NT2/D1 (cell line): ENCODE results near the gene ELMO1.

ENCODE experiments used
- DNase-seq: peaks from one replicate; pipeline ENCODE4 v3.0.0-alpha.2; 2011; ENCODE audit warnings: low read depth, low spot score
- H3K27me3 ChIP-seq: 2 replicates; pipeline ENCODE4 v1.6.0; 2011; ENCODE audit warnings: mild to moderate bottlenecking; ENCODE audit not compliant: insufficient read length, insufficient read depth
- H3K36me3 ChIP-seq: 2 replicates; pipeline ENCODE4 v1.6.1; 2011; ENCODE audit warnings: mild to moderate bottlenecking, low read length, mixed read lengths; ENCODE audit not compliant: insufficient read depth, insufficient read length
- H3K4me1 ChIP-seq: 2 replicates; pipeline ENCODE4 v1.5.1; 2011; ENCODE audit not compliant: insufficient read depth, insufficient read length
- H3K4me3 ChIP-seq: 2 replicates; pipeline ENCODE4 v1.5.1; 2011; ENCODE audit warnings: low read depth; ENCODE audit not compliant: insufficient read length
- H3K9ac ChIP-seq: 2 replicates; pipeline ENCODE4 v1.6.0; 2011; ENCODE audit warnings: low read depth; ENCODE audit not compliant: insufficient read length
- H3K9me3 ChIP-seq: 2 replicates; pipeline ENCODE4 v1.5.1; 2011; ENCODE audit warnings: mild to moderate bottlenecking, low read length; ENCODE audit not compliant: insufficient read depth
- SUZ12 ChIP-seq: IDR thresholded peaks from 2 replicates; pipeline ENCODE4 v1.6.1; 2011; ENCODE audit not compliant: insufficient read length, insufficient read depth; ENCODE audit errors: extremely low read depth
- YY1 ChIP-seq: IDR thresholded peaks from 2 replicates; pipeline ENCODE4 v1.6.1; 2011; ENCODE audit not compliant: insufficient read length, insufficient read depth
- ZNF274 ChIP-seq: IDR thresholded peaks from 2 replicates; pipeline ENCODE4 v1.6.1; 2011; ENCODE audit warnings: mild to moderate bottlenecking, low read depth, low read length

The ELMO1 gene

DNA sequence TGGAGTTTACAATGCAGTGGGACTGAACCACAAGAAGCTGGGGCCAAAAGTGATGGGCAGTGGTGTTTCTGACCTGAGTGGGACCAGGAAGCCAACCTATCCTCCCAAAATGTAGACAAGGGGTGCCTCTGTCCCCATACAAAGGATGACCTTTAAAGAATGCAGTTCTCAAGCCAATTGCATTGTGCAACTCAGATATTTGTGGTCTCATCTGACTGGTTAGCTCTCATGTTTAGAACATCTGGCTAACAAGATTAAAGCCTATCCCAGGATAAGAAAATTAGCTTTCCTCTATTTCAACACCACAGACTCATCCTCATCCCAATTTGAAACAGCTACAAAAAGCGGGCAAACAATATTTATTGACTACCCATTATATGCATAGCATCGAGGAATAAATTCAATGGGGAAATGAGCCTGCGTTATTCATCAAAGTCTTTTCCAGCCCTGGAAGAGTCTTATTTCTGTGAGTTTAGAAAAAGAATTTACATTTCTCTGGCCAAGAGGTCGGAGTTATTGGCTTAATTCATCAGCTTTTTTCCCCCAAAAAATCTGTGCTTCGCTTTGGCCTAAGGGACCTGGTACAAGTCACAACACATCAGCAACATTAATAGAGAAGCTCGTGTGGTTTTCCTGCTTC, 26.7 kb downstream of the ELMO1 start:
- Histone ChIP-seq H3K9ac (no peak overlapping the region), H3K4me3 (no peak overlapping the region), H3K36me3 (no peaks in the 10 kb centered on the region), H3K9me3 (no peaks in the 10 kb centered on the region), H3K4me1 (no peaks in the 10 kb centered on the region), H3K27me3 (no peaks in the 10 kb centered on the region)
- no peak for DNase-seq
- TF ChIP-seq ZNF274 (no peak), SUZ12 (no peak), YY1 (no peak)

GRCh38 chr7:37420946-37421695, 27.5 kb downstream of the ELMO1 start:
- H3K9me3 ChIP-seq = no peaks in the 10 kb centered on the region
- H3K4me3 ChIP-seq = no peak overlapping the region
- no peaks in the 10 kb centered on the region for H3K4me1 ChIP-seq
- DNase-seq = no peak
- no peaks in the 10 kb centered on the region for H3K27me3 ChIP-seq
- H3K9ac ChIP-seq = no peak overlapping the region
- TF ChIP-seq SUZ12 (no peak), ZNF274 (no peak), YY1 (no peak)
- no peaks in the 10 kb centered on the region for H3K36me3 ChIP-seq

GRCh38 chr7:37419496-37419895, 29.2 kb downstream of the ELMO1 start:
- no peaks in the 10 kb centered on the region for H3K27me3 ChIP-seq
- no peaks in the 10 kb centered on the region for H3K9me3 ChIP-seq
- H3K4me3 ChIP-seq = no peak overlapping the region
- TF ChIP-seq SUZ12 (no peak), YY1 (no peak), ZNF274 (no peak)
- H3K4me1 ChIP-seq = no peaks in the 10 kb centered on the region
- no peaks in the 10 kb centered on the region for H3K36me3 ChIP-seq
- DNase-seq = no peak
- no peak overlapping the region for H3K9ac ChIP-seq

DNA sequence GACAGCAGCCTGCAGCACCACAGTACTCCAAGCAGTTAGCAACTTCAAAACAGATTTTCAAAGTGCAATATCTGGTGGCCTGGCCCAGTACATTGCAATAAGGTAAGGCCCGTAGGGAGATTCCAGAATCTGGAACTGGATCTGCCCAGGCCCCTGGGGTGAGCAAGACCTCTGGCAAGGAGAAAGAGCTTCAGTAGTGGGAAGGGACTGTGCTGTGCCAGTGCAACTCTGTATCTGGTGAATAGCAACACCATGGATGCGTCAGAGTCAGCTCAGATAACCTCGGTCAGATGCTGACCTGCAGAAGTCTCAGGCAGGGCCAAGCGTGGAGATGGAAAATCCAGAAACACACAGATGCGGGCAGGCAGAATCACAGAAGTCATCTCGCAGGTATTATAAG, 30.3 kb downstream of the ELMO1 start:
- H3K4me1 ChIP-seq = no peaks in the 10 kb centered on the region
- no peak overlapping the region for H3K4me3 ChIP-seq
- no peaks in the 10 kb centered on the region for H3K9me3 ChIP-seq
- TF ChIP-seq YY1 = no peak
- no peak for TF ChIP-seq SUZ12
- no peak for TF ChIP-seq ZNF274
- no peak overlapping the region for H3K9ac ChIP-seq
- no peak for DNase-seq
- no peaks in the 10 kb centered on the region for H3K27me3 ChIP-seq
- H3K36me3 ChIP-seq = no peaks in the 10 kb centered on the region

- Histone ChIP-seq H3K27me3 (no peaks in the 10 kb centered on the region), H3K36me3 (no peaks in the 10 kb centered on the region), H3K4me3 (no peak overlapping the region), H3K9me3 (no peaks in the 10 kb centered on the region), H3K9ac (no peak overlapping the region), H3K4me1 (no peaks in the 10 kb centered on the region)
- TF ChIP-seq ZNF274 (no peak), YY1 (no peak), SUZ12 (no peak)
- DNase-seq = no peak
Measured at GRCh38 chr7:37417107-37417474, 31.6 kb downstream of the ELMO1 start.

GRCh38 chr7:37416378-37417106, 32.1 kb downstream of the ELMO1 start:
- H3K4me1 ChIP-seq = no peaks in the 10 kb centered on the region
- TF ChIP-seq YY1 (no peak), SUZ12 (no peak), ZNF274 (no peak)
- H3K36me3 ChIP-seq = no peaks in the 10 kb centered on the region
- H3K9me3 ChIP-seq = no peaks in the 10 kb centered on the region
- H3K27me3 ChIP-seq = no peaks in the 10 kb centered on the region
- no peak overlapping the region for H3K4me3 ChIP-seq
- H3K9ac ChIP-seq = no peak overlapping the region
- no peak for DNase-seq

DNA sequence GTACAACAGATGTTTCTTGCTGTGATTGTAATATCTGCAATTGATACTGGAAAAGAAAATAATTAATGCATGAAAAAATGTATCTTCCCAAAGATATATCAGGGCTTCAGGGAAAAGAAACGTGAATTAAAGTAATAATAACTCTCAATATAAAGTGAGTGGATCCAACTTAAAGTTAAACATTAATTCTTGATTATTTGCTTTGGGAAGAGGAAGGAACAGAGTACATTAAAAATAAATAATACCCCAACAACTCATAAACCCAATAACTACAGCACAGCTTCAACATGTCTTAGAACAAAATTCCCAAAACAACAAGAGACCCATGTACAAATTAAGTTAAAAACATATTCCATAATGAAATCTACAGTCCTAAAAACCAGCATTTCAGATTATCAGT, 33.0 kb downstream of the ELMO1 start:
- Histone ChIP-seq H3K27me3 (no peaks in the 10 kb centered on the region), H3K9ac (no peak overlapping the region), H3K36me3 (no peaks in the 10 kb centered on the region), H3K4me3 (no peak overlapping the region), H3K4me1 (no peaks in the 10 kb centered on the region), H3K9me3 (no peaks in the 10 kb centered on the region)
- no peak for TF ChIP-seq SUZ12
- no peak for TF ChIP-seq ZNF274
- TF ChIP-seq YY1 = no peak
- no peak for DNase-seq
